NK-92 (cell line): Measurements from ENCODE around the gene KRTAP4-3.
"Not testable (repeated sequence)": the region's sequence is repeated elsewhere in the genome, so short reads cannot be mapped to it uniquely, and the experiment has no call there.

Source experiments
- DNase-seq: peaks from one replicate; lab custom pipeline; 2025; ENCODE audit not compliant: unreplicated experiment; lab: John Stamatoyannopoulos, UW

The KRTAP4-3 gene

DNA sequence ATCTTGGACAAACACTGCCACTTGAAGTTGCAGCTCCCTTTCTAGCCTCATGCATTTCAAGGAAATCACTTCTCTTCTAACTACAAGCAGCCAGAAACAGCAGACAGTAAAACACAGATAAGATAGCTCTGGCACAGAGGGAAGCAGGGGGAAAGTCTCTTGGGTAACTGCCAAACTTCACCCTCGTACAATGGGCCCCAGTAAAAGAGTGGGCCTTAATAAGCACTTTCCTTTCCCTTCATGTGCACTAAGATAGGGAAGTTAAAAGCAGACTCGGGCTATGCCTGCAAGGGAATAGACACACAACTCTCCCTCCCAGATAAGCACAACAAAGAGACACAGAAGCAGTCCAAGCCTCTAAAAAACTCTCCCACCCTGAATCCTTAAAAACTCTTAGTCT is 14.2 kb downstream of the KRTAP4-3 start:
- no peak for DNase-seq

GRCh38 chr17:41151525-41151924 is 16.5 kb downstream of the KRTAP4-3 start:
- no peak for DNase-seq

- DNase-seq, result no peak
Measured at GRCh38 chr17:41150026-41150425, 18.0 kb downstream of the KRTAP4-3 start.

GRCh38 chr17:41149652-41149985 is 18.4 kb downstream of the KRTAP4-3 start, which contains the start of gene KRTAP4-5:
Gene KRTAP4-5, minus strand, starts transcription at chr17:41149825. Its CDS starts 58 bp downstream, at chr17:41149767.
- DNase-seq, result no peak

DNA sequence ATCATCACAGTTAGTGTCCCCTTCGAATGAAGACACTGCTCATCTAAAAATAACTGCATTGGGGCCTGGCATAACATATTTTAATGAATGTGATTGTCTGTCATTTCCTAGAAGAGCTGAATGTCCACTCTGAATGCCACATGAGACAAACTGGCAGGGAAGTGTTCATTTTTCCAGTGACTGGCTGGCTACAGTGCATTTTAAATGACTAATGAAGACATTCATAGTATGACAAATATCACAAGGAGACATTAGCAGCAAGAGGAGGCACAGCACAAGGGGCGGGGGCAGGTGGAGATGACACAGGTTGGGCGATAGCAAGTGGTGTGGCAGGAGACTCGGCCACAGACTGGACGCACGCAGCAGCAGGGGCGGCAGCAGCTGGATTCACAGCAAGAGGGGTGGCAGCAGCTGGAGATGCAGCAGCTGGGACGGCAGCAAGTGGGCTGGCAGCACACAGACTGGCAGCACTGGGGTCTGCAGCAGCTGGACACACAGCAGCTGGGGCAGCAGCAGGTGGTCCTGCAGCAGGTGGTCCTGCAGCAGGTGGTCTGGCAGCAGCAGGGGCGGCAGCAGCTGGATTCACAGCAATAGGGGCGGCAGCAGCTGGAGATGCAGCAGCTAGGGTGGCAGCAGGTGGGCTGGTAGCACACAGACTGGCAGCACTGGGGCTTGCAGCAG is 18.9 kb downstream of the KRTAP4-3 start:
- not testable (repeated sequence) for DNase-seq

DNA sequence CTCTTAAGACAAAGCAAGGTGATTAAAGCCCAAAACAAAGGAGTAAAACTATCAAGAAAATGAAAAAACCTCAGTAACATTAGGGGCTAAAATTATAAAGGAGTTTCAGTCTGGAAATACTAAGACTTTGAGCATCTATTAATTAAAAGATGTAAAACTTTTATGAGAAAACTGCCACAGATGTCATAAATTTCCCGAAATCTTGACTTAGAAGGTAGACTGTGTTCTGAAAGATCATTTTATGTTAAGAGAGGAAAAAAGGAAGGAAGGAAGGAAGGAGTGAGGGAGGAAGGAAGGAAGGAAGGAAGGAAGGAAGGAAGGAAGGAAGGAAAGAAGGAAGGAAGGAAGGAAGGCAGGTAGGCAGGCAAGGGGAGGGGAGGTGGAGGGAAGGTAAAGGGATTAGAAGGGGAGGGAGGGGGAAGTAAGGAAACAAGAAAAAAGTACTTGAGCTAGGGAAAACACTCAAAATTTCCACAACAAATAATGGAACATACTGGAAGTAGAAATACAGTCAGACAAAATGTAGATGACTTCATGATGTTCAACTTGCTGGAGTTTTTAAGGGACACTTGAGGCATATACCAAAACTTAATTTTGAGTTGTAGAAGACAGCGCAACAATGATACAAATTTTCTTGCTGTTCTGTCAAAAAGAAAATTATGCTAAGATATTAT is 20.4 kb downstream of the KRTAP4-3 start:
- no peak for DNase-seq

- no peak for DNase-seq
Measured at GRCh38 chr17:41145261-41145660, 22.8 kb downstream of the KRTAP4-3 start.

GRCh38 chr17:41144846-41145245 is 23.2 kb downstream of the KRTAP4-3 start:
- DNase-seq, result no peak

DNA sequence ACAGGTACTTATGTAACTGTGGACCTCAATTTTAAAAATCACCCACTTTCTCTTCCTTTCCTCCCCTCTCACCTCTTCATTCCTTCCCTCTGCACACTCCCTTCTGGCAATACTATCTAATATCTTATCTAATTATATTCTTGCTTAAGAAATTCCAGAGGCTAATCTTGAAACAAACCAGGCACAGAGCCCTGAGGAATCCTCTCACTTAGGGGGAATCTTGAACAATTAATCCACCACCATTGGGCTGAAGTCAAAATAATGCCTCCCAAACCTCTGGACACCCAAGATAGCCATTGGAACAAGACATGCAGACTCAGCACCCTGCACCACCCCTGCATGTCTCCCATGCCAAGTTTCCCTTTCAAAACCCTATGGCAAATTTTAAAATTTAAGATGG is 26.7 kb downstream of the KRTAP4-3 start:
- no peak for DNase-seq

DNA sequence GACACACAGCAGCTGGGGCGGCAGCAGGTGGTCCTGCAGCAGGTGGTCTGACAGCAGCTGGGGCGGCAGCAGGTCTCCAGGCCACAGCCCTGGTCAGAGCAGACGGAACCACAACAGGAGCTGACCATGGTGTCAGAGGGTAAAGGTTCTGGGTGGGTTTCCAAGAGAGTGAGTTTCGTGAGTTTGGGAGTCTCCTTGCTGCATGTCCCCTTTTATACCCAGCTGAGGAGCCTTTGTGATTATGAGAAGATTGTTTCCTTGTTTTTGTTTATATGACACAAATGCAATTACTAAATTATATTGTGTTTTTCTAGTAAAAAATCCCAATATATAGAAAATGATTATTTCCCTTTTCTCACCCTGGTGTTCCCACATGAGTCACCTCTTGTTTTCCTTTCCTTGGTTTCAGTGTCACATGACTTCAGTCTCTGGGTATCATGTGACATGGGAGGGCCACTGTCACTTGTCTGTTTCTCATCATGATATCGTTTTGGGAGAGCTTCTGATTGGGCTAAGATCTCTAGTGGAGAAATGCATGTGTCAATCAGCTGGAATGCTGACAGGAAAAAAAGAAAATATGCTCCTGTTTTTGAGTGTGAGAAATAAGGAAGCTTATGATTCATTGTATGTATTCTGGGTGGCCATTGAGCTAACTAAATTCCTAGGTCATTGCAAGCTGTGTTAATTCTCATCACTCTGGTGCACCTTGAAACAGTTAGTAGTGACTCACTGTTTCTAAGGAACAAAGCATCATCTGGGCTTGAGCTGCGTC is 27.5 kb downstream of the KRTAP4-3 start, which contains the start of gene KRTAP4-6:
KRTAP4-6 (minus strand) TSS at position 185 of the 772 bp plus-strand sequence; CDS start at position 128, 57 bp downstream.
- no peak for DNase-seq

DNA sequence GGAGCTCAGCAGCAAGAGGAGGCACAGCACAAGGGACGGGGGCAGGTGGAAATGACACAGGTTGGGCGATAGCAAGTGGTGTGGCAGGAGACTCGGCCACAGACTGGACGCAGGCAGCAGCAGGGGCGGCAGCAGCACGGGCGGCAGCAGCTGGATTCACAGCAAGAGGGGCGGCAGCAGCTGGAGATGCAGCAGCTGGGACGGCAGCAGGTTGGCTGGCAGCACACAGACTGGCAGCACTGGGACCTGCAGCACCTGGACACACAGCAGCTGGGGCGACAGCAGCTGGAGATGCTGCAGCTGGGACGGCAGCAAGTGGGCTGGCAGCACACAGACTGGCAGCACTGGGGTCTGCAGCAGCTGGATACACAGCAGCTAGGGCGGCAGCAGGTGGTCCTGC is 28.2 kb downstream of the KRTAP4-3 start:
- DNase-seq, result not testable (repeated sequence)

DNA sequence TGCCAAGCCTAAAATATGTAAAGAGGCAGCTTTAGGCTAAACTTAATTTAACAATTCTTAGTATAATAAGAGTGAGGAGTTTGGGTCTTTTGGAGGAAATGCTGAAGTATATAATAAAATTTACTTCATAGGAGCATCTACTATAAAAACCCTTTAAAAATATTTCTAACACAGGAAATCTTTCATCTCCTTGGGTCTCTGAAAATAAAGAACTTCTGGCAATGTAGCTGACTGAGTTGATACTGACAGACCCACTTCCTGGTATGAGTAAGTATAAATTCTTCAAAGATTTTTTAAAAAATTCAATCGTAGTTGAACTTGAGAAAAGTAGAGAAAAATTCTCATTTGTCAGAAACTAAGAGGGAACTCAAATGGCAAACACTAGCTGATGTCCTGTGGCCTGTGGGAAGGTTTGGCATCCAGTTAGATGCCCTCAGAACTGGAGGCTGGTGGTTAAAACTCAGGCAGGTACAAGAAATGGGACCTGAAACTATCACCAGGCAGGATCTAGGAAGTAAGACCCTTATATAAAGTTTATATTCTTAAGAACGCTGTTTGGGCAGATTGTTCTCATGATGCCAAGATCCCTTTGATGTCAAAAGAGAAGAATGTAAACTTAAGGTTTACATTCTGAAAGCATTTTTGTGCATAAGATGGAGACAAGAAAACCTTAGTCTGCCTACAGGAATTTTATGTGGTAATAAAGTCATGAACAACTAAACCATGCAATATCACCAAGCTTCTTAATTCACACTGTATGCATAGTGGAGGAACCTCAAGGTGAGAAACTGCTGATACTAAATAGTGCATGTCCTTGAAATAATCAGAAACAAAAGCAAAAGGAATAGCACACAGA is 33.9 kb downstream of the KRTAP4-3 start:
- no peak for DNase-seq

GRCh38 chr17:41131979-41132378 is 36.0 kb downstream of the KRTAP4-3 start:
- DNase-seq, result no peak

- DNase-seq, result no peak
Measured at GRCh38 chr17:41127371-41127770, 40.6 kb downstream of the KRTAP4-3 start.

DNA sequence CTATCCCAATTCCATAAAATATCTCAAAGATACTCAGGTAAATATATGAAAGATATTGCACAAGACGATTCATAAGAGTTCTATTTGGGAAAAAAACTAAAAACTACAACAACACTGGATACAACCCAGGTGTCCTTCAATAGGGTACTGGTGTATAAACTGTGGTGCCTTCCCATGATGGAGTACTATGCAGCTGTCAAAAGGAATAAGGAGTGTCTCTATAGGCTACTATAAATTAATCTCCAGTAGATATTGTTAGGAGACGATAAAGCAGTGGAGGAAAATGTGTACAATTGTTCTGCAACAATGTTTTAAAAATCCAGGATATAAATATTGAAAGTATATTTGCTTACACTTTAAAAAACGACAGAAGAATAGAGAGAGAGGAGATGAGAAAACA is 41.6 kb downstream of the KRTAP4-3 start:
- DNase-seq, result no peak

- no peak for DNase-seq
Measured at GRCh38 chr17:41125064-41125463, 43.0 kb downstream of the KRTAP4-3 start.

GRCh38 chr17:41123991-41124371 is 44.0 kb downstream of the KRTAP4-3 start, which contains the start of gene KRTAP4-12:
Gene KRTAP4-12, minus strand, starts transcription at chr17:41124182. Its CDS starts 60 bp downstream, at chr17:41124122.
- not testable (repeated sequence) for DNase-seq

DNA sequence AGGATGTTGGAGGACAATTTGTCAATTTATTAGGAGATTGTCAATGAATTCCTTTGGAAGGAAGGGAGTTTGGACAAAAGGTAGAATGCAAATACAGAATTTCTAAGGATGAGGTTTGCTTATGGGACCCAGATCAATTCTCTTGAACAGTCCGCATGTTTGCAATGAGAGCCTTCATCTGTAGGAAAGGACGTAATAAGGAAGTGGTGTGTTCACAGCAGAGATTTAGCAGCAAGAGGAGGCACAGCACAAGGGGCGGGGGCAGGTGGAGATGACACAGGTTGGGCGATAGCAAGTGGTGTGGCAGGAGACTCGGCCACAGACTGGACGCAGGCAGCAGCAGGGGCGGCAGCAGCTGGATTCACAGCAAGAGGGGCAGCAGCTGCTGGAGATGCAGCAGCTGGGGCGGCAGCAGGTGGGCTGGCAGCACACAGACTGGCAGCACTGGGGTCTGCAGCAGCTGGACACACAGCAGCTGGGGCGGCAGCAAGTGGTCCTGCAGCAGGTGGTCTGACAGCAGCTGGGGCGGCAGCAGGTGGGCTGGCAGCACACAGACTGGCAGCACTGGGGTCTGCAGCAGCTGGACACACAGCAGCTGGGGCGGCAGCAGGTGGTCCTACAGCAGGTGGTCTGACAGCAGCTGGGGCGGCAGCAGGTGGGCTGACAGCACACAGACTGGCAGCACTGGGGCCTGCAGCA is 44.6 kb downstream of the KRTAP4-3 start:
- DNase-seq, result not testable (repeated sequence)

GRCh38 chr17:41121742-41122141 is 46.3 kb downstream of the KRTAP4-3 start:
- no peak for DNase-seq
